Measurements from ENCODE around the gene NPBWR2. TPM values are rescaled to one million over a fixed set of nuclear protein-coding genes. Genes with fewer than 3 reads are reported as not detected.

Gene NPBWR2
- total RNA-seq, 1 donor from 2014 or later: not detected

GRCh38 chr20:64153861-64154589, 46.7 kb upstream of the NPBWR2 start:
- Mint-ChIP-seq H3K4me3 (ENCODE audit: unreplicated experiment) (no peak overlapping the region), H3K9me3 (ENCODE audit: unreplicated experiment) (no peaks in the 10 kb centered on the region), H3K4me1 (ENCODE audit: unreplicated experiment) (no peaks in the 10 kb centered on the region), H3K27me3 (ENCODE audit: unreplicated experiment) (peaks cover 10% of the 10 kb centered on the region), H3K27ac (ENCODE audit: unreplicated experiment) (no peak overlapping the region), H3K36me3 (ENCODE audit: unreplicated experiment) (no peaks in the 10 kb centered on the region)
- TF ChIP-seq CTCF (IDR thresholded peaks at IDR 0.05): no peak
- no peak for DNase-seq (ENCODE audit: extremely low spot score, unreplicated experiment)

- no peaks in the 10 kb centered on the region for H3K36me3 Mint-ChIP-seq (ENCODE audit: unreplicated experiment)
- no peaks in the 10 kb centered on the region for H3K9me3 Mint-ChIP-seq (ENCODE audit: unreplicated experiment)
- H3K27ac Mint-ChIP-seq (ENCODE audit: unreplicated experiment): no peak overlapping the region
- no peaks in the 10 kb centered on the region for H3K4me1 Mint-ChIP-seq (ENCODE audit: unreplicated experiment)
- H3K4me3 Mint-ChIP-seq (ENCODE audit: unreplicated experiment): no peak overlapping the region
- no peak for DNase-seq (ENCODE audit: extremely low spot score, unreplicated experiment)
- peaks cover 10% of the 10 kb centered on the region for H3K27me3 Mint-ChIP-seq (ENCODE audit: unreplicated experiment)
- TF ChIP-seq CTCF (IDR thresholded peaks at IDR 0.05): no peak
These were observed 46.0 kb upstream of the NPBWR2 start for GRCh38 chr20:64153410-64153809.

GRCh38 chr20:64152906-64153305, 45.5 kb upstream of the NPBWR2 start:
- H3K4me1 Mint-ChIP-seq (ENCODE audit: unreplicated experiment): no peaks in the 10 kb centered on the region
- peaks cover 11% of the 10 kb centered on the region for H3K27me3 Mint-ChIP-seq (ENCODE audit: unreplicated experiment)
- H3K27ac Mint-ChIP-seq (ENCODE audit: unreplicated experiment): no peak overlapping the region

GRCh38 chr20:64151633-64152530, 44.5 kb upstream of the NPBWR2 start:
- no peak for DNase-seq (ENCODE audit: extremely low spot score, unreplicated experiment)
- H3K27me3 Mint-ChIP-seq (ENCODE audit: unreplicated experiment): peaks cover 13% of the 10 kb centered on the region
- no peak overlapping the region for H3K27ac Mint-ChIP-seq (ENCODE audit: unreplicated experiment)
- H3K4me1 Mint-ChIP-seq (ENCODE audit: unreplicated experiment): no peaks in the 10 kb centered on the region
- no peaks in the 10 kb centered on the region for H3K9me3 Mint-ChIP-seq (ENCODE audit: unreplicated experiment)
- no peaks in the 10 kb centered on the region for H3K36me3 Mint-ChIP-seq (ENCODE audit: unreplicated experiment)
- no peak overlapping the region for H3K4me3 Mint-ChIP-seq (ENCODE audit: unreplicated experiment)
- no peak for TF ChIP-seq CTCF (IDR thresholded peaks at IDR 0.05)

More at GRCh38 chr20:64152906-64153305, 45.5 kb upstream of the NPBWR2 start:
- Mint-ChIP-seq H3K4me3 (ENCODE audit: unreplicated experiment) (no peak overlapping the region), H3K36me3 (ENCODE audit: unreplicated experiment) (no peaks in the 10 kb centered on the region), H3K9me3 (ENCODE audit: unreplicated experiment) (no peaks in the 10 kb centered on the region)
- no peak for DNase-seq (ENCODE audit: extremely low spot score, unreplicated experiment)
- no peak for TF ChIP-seq CTCF (IDR thresholded peaks at IDR 0.05)

Measured in osteocyte (in vitro differentiated cells).